Osteoblast (primary cell): ENCODE measurements around the gene FCER1G. TPM values are rescaled to one million over a fixed set of nuclear protein-coding genes. Genes with fewer than 3 reads are reported as not detected.

Experiments
- DNase-seq: peaks from one replicate; pipeline ENCODE4 v3.0.0; 2011; ENCODE audit warnings: low spot score, mixed read lengths; ENCODE audit not compliant: insufficient read length; ENCODE audit errors: missing footprints
- H2AFZ ChIP-seq: 2 replicates; pipeline ENCODE4 v1.6.0; 2011; ENCODE audit warnings: mild to moderate bottlenecking, low read length
- H3K27ac ChIP-seq: 2 replicates; pipeline ENCODE4 v1.5.1; 2011; ENCODE audit warnings: mild to moderate bottlenecking, low read depth, low read length, moderate library complexity
- H3K27me3 ChIP-seq: 2 replicates; pipeline ENCODE4 v1.6.0; 2012; ENCODE audit warnings: mild to moderate bottlenecking, control low read depth, inconsistent platforms, low read length, moderate library complexity; ENCODE audit not compliant: insufficient read depth
- H3K36me3 ChIP-seq: 2 replicates; pipeline ENCODE4 v1.5.1; 2011; ENCODE audit warnings: mild to moderate bottlenecking, low read length, control low read depth, moderate library complexity; ENCODE audit not compliant: insufficient read depth
- H3K4me1 ChIP-seq: 2 replicates; pipeline ENCODE4 v1.5.1; 2011; ENCODE audit warnings: mild to moderate bottlenecking, low read length, control low read depth, moderate library complexity; ENCODE audit not compliant: insufficient read depth
- H3K4me2 ChIP-seq: 2 replicates; pipeline ENCODE4 v1.6.0; 2011; ENCODE audit warnings: mild to moderate bottlenecking, low read length; ENCODE audit not compliant: insufficient read depth
- H3K4me3 ChIP-seq: fragments of 200-600 bp; sonication (generic); 3 replicates; pipeline ENCODE4 v1.5.1; 2012; ENCODE audit warnings: mild to moderate bottlenecking, low read length, inconsistent platforms; ENCODE audit not compliant: insufficient read depth
- H3K79me2 ChIP-seq: 2 replicates; pipeline ENCODE4 v1.6.0; 2012; ENCODE audit warnings: mild to moderate bottlenecking, low read length, control low read depth, inconsistent platforms; ENCODE audit not compliant: insufficient read depth
- H3K9me3 ChIP-seq: 2 replicates; pipeline ENCODE4 v1.5.1; 2011; ENCODE audit warnings: low read depth, low read length, control low read depth
- H4K20me1 ChIP-seq: 2 replicates; pipeline ENCODE4 v1.6.0; 2012; ENCODE audit warnings: mild to moderate bottlenecking, low read length, control low read depth; ENCODE audit not compliant: insufficient read depth
- CTCF ChIP-seq: IDR thresholded peaks from 2 replicates; pipeline ENCODE4 v1.5.1; 2011; ENCODE audit warnings: mild to moderate bottlenecking, low read depth, low read length, moderate library complexity; ENCODE audit errors: extremely low read depth
- total RNA-seq: library from RNA; depleted of rRNA; stranded (reverse); fragments of >200 nt; gene quantifications from 2 replicates; pipeline ENCODE4 v1.2.3, GENCODE V29; 2012

FCER1G gene
- total RNA-seq, 1 donor, result 0.72 TPM

GRCh38 chr1:161260376-161261260 lies 45.5 kb downstream of the FCER1G start:
- H3K4me3 ChIP-seq, result no peak overlapping the region
- peak overlapping the region; percentile 7 for H3K4me2 ChIP-seq
- no peak for TF ChIP-seq CTCF
- H4K20me1 ChIP-seq, result no peaks in the 10 kb centered on the region
- DNase-seq, result no peak
- no peaks in the 10 kb centered on the region for H3K79me2 ChIP-seq
- H3K27me3 ChIP-seq, result peaks cover 41% of the 10 kb centered on the region
- H3K36me3 ChIP-seq, result no peaks in the 10 kb centered on the region
- H3K9me3 ChIP-seq, result no peaks in the 10 kb centered on the region
- H2AFZ ChIP-seq, result no peak overlapping the region
- H3K27ac ChIP-seq, result no peak overlapping the region
- H3K4me1 ChIP-seq, result peaks cover 6% of the 10 kb centered on the region

- Histone ChIP-seq H3K4me3 (no peak overlapping the region), H3K4me2 (no peak overlapping the region), H3K36me3 (no peaks in the 10 kb centered on the region), H3K4me1 (peaks cover 12% of the 10 kb centered on the region), H3K27me3 (peaks cover 41% of the 10 kb centered on the region), H3K79me2 (no peaks in the 10 kb centered on the region), H4K20me1 (no peaks in the 10 kb centered on the region), H3K9me3 (no peaks in the 10 kb centered on the region), H2AFZ (no peak overlapping the region), H3K27ac (no peak overlapping the region)
- DNase-seq, result no peak
- no peak for TF ChIP-seq CTCF
These were observed 46.5 kb downstream of the FCER1G start for GRCh38 chr1:161261261-161262235.

GRCh38 chr1:161265305-161265704 lies 50.2 kb downstream of the FCER1G start:
- H3K79me2 ChIP-seq, result no peaks in the 10 kb centered on the region
- H2AFZ ChIP-seq, result no peak overlapping the region
- no peak overlapping the region for H3K4me3 ChIP-seq
- H3K9me3 ChIP-seq, result no peaks in the 10 kb centered on the region
- no peak overlapping the region for H3K27ac ChIP-seq
- peaks cover 7% of the 10 kb centered on the region for H3K4me1 ChIP-seq
- no peaks in the 10 kb centered on the region for H3K36me3 ChIP-seq
- peaks cover 19% of the 10 kb centered on the region for H3K27me3 ChIP-seq
- DNase-seq, result no peak
- H3K4me2 ChIP-seq, result no peak overlapping the region
- H4K20me1 ChIP-seq, result no peaks in the 10 kb centered on the region
- no peak for TF ChIP-seq CTCF
